ENCODE results near the gene SHMT2. TPM values are rescaled to one million over a fixed set of nuclear protein-coding genes. Genes with fewer than 3 reads are reported as not detected.

Gene SHMT2
- total RNA-seq, 1 experiment from 2014 or later = 274 TPM

GRCh38 chr12:57191410-57191809 lies 38.1 kb upstream of the SHMT2 start:
- Histone ChIP-seq H3K27me3 (replicated peaks; ENCODE audit: insufficient read depth, low read depth, low read length, poor library complexity) (no peaks in the 10 kb centered on the region), H3K36me3 (ENCODE audit: insufficient read depth, low read length, poor library complexity, severe bottlenecking) (peaks cover 10% of the 10 kb centered on the region), H3K27ac (ENCODE audit: low read depth, low read length, poor library complexity, severe bottlenecking) (no peak overlapping the region), H3K9me3 (ENCODE audit: low read depth, low read length, poor library complexity, severe bottlenecking) (no peaks in the 10 kb centered on the region), H3K4me3 (ENCODE audit: low read depth, low read length, poor library complexity, severe bottlenecking) (no peak overlapping the region), H3K4me1 (ENCODE audit: insufficient read depth, low read length, poor library complexity, severe bottlenecking) (peaks cover 11% of the 10 kb centered on the region)
- no TSS peak for BruUV-seq (replicated peaks)
- TF ChIP-seq EZH2 (IDR thresholded peaks at IDR 0.05; ENCODE audit: borderline replicate concordance, low read depth, low read length, poor library complexity, severe bottlenecking) (no peak), CTCF (conservative IDR thresholded peaks at IDR 0.05; ENCODE audit: low read depth, low read length) (no peak)
- intact Hi-C loops (cut with micrococcal nuclease; ENCODE audit: unreplicated experiment) = no loop called here
- ChIA-PET POLR2A (ENCODE audit: low non-redundant PET) (no interaction called here), CTCF (no interaction called here)
- no peak for DNase-seq (ENCODE audit: low spot score)

GRCh38 chr12:57192920-57193319 lies 36.6 kb upstream of the SHMT2 start:
- TF ChIP-seq EZH2 (IDR thresholded peaks at IDR 0.05; ENCODE audit: borderline replicate concordance, low read depth, low read length, poor library complexity, severe bottlenecking) (no peak), CTCF (conservative IDR thresholded peaks at IDR 0.05; ENCODE audit: low read depth, low read length) (no peak)
- POLR2A ChIA-PET (ENCODE audit: low non-redundant PET) = no interaction called here
- BruUV-seq (replicated peaks) = no TSS peak
- Histone ChIP-seq H3K9me3 (ENCODE audit: low read depth, low read length, poor library complexity, severe bottlenecking) (no peaks in the 10 kb centered on the region), H3K4me1 (ENCODE audit: insufficient read depth, low read length, poor library complexity, severe bottlenecking) (peaks cover 11% of the 10 kb centered on the region), H3K27ac (ENCODE audit: low read depth, low read length, poor library complexity, severe bottlenecking) (no peak overlapping the region), H3K36me3 (ENCODE audit: insufficient read depth, low read length, poor library complexity, severe bottlenecking) (peaks cover 10% of the 10 kb centered on the region), H3K4me3 (ENCODE audit: low read depth, low read length, poor library complexity, severe bottlenecking) (no peak overlapping the region), H3K27me3 (replicated peaks; ENCODE audit: insufficient read depth, low read depth, low read length, poor library complexity) (no peaks in the 10 kb centered on the region)
- CTCF ChIA-PET = no interaction called here
- intact Hi-C loops (cut with micrococcal nuclease; ENCODE audit: unreplicated experiment) = no loop called here
- DNase-seq (ENCODE audit: low spot score) = no peak

GRCh38 chr12:57193706-57194245 lies 35.7 kb upstream of the SHMT2 start:
- H3K9me3 ChIP-seq (ENCODE audit: low read depth, low read length, poor library complexity, severe bottlenecking) = no peaks in the 10 kb centered on the region
- ChIA-PET POLR2A (ENCODE audit: low non-redundant PET) (no interaction called here), CTCF (no interaction called here)
- no TSS peak for BruUV-seq (replicated peaks)
- no peaks in the 10 kb centered on the region for H3K27me3 ChIP-seq (replicated peaks; ENCODE audit: insufficient read depth, low read depth, low read length, poor library complexity)
- peaks cover 11% of the 10 kb centered on the region for H3K4me1 ChIP-seq (ENCODE audit: insufficient read depth, low read length, poor library complexity, severe bottlenecking)
- H3K36me3 ChIP-seq (ENCODE audit: insufficient read depth, low read length, poor library complexity, severe bottlenecking) = peaks cover 10% of the 10 kb centered on the region
- no peak for DNase-seq (ENCODE audit: low spot score)
- H3K4me3 ChIP-seq (ENCODE audit: low read depth, low read length, poor library complexity, severe bottlenecking) = no peak overlapping the region
- intact Hi-C loops (cut with micrococcal nuclease; ENCODE audit: unreplicated experiment) = no loop called here
- H3K27ac ChIP-seq (ENCODE audit: low read depth, low read length, poor library complexity, severe bottlenecking) = no peak overlapping the region
- TF ChIP-seq CTCF (conservative IDR thresholded peaks at IDR 0.05; ENCODE audit: low read depth, low read length) (no peak), EZH2 (IDR thresholded peaks at IDR 0.05; ENCODE audit: borderline replicate concordance, low read depth, low read length, poor library complexity, severe bottlenecking) (no peak)

All from A673 (cell line).